ENCODE measurements around the gene PSAT1.

PSAT1 gene

DNA sequence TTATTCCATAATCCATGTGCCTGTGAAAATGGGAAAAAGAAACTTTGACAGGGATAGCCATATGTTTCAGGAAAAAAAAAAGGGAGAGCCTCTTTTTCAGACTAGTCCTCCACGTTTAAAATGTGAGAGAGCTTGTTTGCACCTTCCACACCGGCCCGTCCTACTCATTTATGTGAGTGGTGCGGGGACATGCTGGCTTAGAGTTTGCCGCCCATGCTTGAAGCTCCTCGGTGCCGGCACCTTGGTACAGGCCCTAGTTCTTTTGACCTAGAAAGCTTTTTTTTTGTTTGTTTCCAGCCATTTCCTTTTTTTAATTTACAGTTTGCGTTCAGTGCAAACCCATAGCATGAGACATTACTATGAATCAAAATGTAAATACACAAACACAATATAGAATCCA, 27.8 kb downstream of the PSAT1 start:
- TF ChIP-seq, protein P1, sequence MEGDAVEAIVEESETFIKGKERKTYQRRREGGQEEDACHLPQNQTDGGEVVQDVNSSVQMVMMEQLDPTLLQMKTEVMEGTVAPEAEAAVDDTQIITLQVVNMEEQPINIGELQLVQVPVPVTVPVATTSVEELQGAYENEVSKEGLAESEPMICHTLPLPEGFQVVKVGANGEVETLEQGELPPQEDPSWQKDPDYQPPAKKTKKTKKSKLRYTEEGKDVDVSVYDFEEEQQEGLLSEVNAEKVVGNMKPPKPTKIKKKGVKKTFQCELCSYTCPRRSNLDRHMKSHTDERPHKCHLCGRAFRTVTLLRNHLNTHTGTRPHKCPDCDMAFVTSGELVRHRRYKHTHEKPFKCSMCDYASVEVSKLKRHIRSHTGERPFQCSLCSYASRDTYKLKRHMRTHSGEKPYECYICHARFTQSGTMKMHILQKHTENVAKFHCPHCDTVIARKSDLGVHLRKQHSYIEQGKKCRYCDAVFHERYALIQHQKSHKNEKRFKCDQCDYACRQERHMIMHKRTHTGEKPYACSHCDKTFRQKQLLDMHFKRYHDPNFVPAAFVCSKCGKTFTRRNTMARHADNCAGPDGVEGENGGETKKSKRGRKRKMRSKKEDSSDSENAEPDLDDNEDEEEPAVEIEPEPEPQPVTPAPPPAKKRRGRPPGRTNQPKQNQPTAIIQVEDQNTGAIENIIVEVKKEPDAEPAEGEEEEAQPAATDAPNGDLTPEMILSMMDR (IDR thresholded peaks at IDR 0.05; ENCODE audit: low read depth, low read length), result no peak
- no peak overlapping the region for H3K4me3 ChIP-seq (ENCODE audit: low read depth, low read length)

GRCh38 chr9:78325343-78325742, 28.4 kb downstream of the PSAT1 start:
- TF ChIP-seq, protein P1 (IDR thresholded peaks at IDR 0.05; ENCODE audit: low read depth, low read length), result no peak
- H3K4me3 ChIP-seq (ENCODE audit: low read depth, low read length), result no peak overlapping the region

DNA sequence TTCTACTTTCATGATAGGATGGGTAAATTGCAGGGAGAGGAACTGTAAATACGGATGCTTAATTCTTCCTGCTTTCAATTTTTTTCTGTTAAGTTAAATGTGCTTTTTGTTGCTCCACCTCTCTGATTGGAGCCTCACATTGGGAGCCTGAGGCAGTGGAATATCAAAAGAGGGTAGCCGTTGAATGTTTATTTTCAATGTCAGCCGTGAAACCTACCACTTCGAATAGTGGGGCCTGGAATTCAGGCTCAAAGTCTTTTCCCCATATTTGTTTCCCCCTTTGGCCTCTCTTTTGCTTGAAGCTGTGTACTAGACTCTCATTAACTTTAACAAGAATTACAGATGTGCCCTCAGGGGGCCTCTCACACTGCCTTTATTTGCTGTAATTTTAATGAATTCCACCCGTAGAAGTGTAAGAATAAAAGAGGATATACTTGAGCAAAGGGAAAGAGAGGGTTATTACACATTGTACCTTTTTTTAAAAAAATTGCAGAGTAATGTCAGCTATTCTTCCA, 29.0 kb downstream of the PSAT1 start:
- H3K4me3 ChIP-seq (ENCODE audit: low read depth, low read length), result no peak overlapping the region
- TF ChIP-seq, protein P1 (IDR thresholded peaks at IDR 0.05; ENCODE audit: low read depth, low read length), result no peak

DNA sequence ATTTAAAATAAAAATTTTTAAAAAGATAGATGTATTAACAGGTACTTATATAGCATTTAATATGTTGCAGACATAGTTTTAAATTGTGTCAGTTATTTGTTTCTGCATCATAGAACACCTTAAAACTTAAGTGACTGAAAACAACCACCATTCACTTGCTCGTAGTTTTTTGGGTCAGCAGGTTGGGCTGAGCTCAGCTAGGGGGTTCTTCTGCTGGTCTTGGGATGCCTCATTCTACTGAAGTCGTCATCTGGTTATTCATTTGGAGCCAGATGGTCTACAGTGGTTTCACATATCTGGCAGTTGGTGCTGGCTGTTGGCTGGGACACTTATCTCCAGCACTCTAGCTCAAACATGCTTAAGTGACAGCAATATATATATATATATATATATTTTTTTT, 29.6 kb downstream of the PSAT1 start:
- H3K4me3 ChIP-seq (ENCODE audit: low read depth, low read length), result no peak overlapping the region
- TF ChIP-seq, protein P1 (IDR thresholded peaks at IDR 0.05; ENCODE audit: low read depth, low read length), result no peak

GRCh38 chr9:78332381-78332780, 35.5 kb downstream of the PSAT1 start:
- TF ChIP-seq, protein P1 (IDR thresholded peaks at IDR 0.05; ENCODE audit: low read depth, low read length), result no peak
- H3K4me3 ChIP-seq (ENCODE audit: low read depth, low read length), result no peak overlapping the region

- no peak overlapping the region for H3K4me3 ChIP-seq (ENCODE audit: low read depth, low read length)
- TF ChIP-seq, protein P1 (IDR thresholded peaks at IDR 0.05; ENCODE audit: low read depth, low read length), result no peak
Measured at GRCh38 chr9:78348848-78349247, 51.9 kb downstream of the PSAT1 start.

DNA sequence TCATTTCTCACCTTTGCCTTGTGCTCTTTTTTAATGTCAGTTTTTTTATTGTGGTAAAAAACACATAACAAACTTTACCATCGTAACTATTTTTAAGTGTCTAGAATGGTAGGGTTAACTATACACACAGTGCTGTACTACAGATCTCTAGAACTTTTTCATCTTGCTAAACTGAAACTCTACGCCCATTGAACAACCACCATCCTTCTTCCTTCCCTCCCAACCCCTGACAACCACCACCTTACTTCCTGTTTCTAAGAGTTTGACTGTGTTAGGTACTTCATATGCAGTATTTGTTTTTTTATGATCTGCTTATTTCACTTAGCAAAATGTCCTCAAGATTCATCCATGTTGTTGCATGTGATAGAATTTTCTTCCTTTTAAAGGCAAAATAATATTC, 54.9 kb downstream of the PSAT1 start:
- TF ChIP-seq, protein P1 (IDR thresholded peaks at IDR 0.05; ENCODE audit: low read depth, low read length), result no peak
- no peak overlapping the region for H3K4me3 ChIP-seq (ENCODE audit: low read depth, low read length)
